NCI-H510A treated with DMSO at 0.1 percent for 48 hours (cell line): Measurements from ENCODE around the gene EYS.

Source experiments
- DNase-seq: peaks from one replicate; lab custom pipeline; 2025; lab: John Stamatoyannopoulos, UW

Gene EYS

DNA sequence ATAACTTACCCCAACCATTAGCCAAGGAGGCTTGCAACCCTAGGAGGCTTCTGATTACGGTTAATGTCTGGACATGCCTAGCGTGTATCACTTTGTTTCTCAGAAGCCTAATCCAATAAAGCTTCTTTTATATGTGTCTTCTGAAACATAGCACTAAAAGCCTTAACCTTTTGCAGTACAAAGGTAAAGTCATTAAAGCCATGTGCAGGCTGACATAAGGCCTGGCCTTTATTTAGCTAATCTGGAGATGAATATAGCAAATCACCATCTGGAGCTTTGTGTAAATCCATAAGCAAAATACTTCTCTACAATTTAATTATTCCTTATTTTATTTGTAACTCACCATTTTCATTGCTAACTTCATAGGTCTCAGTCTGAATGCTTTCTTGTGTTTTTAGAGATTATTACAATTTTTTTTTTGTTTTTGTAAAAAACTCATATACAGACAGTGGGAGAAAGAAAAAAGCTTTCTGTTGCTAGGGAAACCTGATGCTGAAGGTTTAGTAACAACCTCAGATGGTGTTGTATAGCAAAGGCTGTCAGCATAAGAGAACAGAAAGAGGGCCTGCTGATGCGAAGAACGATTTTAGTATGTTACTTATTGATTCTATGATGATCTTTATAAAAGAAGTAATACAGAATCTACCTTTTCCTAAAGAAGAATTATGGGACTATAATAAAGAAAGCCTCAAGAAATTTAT is at the start of gene EYS:
Gene EYS, minus strand, starts transcription at position 101 of the 701 bp plus-strand sequence. CDS start 211,816 bp downstream, outside the sequence.
- DNase-seq = no peak

DNA sequence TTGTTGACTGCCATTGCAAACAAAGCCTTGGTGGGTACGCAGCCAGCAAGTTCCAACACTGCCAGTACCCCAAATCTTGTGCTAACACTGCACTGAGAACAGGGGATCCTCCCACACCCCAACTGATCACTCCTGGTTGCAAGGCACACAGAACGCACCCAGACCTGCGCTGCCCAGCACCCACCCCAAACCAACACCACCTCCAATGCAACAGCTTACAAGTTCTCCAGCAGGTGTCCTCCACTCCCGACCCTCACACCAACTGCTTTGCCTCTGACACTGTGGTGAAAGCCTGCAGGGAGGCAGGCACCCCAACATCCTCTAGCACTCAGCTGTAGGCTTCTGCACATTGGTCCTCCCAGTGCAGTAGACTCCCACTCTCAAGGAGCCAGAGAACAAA is 39.3 kb upstream of the EYS start:
- no peak for DNase-seq

DNA sequence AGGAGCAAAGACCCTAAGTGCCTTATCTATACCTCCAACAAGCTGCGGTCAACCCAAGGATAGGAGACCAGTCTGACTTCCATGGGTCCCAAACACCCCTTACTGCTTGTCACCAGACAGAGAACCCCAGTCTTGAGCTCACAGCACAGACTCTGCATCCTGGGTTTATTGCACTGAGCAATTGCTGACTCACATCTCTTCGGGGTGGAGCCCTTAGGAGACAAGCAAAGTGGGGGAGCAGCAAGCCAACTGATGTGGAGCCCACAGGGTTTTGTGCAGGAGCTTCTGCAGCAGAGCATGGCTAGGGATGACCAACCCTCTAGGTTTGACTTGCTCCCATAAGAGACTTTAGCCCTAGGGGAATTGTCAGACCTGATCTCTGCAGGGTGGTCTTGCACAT is 38.6 kb upstream of the EYS start:
- DNase-seq = no peak

DNA sequence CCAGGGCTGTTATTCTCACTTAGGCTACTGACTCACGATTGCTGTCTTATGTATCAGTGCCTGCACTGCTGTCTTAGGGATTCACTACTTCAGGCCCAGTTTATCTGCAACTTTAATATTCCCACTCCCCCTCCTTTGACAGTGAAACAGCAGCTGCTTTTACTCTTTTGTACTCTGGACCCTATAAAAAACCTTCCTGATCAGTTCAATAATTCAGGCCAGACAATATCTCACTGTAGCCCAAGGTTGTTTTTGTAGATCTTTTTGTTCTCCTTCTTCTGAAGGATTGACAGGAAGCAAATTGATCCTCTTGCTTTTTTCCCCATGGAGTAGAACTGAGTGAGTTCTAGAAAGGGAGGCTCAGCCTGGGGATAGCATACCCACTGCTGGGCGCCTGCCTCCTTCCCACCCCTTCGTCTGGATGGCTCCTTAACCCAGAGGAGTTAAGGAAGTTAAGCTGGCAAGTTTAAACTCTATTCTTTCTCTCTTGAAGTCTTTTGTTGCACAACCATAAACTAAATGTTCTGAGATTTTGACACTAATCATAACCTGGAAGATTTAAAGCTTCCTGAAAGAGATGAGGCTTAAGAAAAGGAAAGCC is 22.0 kb upstream of the EYS start:
- no peak for DNase-seq

DNA sequence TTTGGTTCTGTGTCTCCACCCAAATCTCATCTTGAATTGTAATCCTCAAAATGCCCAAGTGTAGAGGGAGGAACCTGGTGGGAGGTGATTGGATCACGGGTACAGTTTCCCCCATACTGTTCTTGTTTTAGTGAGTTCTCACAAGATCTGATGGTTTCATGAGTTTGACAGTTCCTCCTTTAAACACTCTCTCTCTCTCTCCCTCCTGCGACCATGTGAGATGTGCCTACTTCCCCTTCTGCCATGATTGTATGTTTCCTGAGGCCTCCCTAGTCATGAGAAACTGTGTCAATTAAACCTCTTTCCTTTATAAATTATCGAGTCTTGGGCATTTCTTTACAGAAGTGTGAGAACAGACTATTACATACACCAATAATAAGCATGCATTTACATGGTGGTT is 12.1 kb upstream of the EYS start:
- DNase-seq = no peak

DNA sequence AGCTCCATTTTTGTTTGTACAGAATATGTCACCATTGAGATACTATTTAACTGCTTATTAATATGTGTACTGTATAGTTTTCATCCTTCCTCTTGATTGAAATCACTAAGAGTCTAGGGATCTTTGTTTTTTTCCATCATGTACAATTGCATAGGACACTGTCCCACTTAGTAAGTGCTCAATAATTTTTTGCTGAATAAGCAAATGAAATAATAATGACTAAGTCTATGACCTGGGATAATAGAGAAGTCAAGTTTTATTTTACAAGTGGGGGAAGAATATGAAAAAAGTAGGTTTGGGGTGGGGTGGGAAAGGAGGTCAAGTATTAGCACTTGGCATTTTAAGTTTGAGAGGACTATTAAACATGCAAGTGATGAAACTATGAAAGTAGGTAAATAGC is 4.5 kb upstream of the EYS start:
- DNase-seq = no peak

DNA sequence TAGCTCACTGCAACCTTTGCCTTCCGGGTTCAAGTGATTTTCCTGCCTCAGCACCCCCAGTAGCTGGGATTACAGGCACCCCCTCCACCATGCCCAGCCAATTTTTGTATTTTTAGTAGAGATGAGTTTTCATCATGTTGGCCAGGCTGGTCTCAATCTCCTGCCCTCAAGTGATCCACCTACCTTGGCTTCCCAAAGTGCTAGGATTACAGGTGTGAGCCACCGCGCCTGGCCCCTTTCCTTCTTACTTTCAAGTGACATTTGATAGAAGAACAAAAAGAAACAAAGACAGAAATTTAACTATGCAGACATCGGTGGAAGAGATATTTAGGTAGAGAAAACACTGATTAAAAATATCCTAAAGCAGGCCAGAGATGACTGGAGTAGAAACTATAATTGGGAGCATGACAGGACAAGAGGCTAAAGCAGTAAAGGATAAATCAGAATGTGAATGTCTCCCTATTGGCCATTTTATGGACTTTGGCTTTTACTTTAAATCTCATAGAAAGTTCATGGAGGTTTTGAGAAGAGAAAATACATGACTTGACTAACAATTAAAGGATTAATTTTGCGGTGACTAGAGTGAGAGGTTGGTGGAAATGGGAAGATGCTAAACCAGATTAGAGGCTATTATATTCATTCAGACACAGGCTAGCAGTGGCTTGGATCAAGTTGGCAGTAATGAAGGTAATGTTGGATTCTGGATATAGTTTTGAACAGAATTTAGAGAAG is 2.2 kb upstream of the EYS start:
- no peak for DNase-seq

DNA sequence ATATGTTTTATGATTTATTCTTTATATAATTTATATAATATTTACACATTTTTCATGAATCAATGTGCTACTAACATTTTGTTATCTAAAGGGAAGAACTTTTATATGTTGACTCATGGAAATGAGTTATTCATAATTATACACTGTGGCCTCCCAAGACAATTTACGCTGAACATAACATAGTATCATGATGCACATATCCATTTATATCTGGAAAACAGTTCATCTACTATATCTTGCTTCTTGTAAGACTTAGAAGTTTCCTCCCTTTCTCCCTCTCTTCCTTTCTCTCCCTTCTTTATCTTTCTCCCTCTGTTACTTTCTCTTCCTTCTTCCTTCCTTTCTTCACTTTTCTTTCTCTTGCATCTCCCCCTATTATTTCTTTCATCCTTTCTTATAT is 1.1 kb upstream of the EYS start:
- DNase-seq = no peak

DNA sequence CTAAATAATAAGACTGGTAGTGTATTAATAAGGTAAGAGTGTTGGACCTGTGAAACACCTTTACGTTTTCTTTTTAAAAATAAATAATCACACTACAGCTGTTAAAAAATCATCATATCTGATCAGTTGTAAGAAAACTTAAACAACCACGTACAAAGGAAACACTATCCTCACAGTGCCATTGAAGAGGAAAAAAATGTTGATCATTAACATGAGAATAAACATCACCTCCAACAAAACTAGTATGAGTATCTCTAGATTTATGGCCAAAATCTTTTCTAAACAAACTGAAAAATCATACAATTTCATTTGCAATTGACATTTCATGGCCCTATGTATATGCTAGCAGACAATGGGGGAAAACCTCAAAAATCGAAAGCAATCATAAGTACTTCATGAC is 590 bp downstream of the EYS start:
- DNase-seq = no peak

DNA sequence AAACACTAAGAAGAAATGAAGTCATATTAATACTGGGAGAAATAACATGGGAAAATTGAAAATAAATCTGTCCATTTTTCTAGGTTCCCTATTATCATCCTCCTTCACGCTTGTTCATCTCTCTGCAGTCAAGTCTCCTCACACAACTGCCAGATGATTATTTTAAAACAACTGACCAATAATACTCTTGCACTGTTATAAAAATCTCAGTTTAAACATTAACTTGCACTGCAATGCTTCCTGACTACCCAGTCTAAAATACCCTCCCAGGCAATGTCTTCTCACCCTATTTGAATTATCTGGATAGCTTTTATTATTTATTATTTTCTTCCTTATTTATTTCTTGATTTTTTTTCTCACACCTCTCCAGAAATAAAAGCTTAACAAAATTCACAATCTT is 5.7 kb downstream of the EYS start:
- DNase-seq = no peak

DNA sequence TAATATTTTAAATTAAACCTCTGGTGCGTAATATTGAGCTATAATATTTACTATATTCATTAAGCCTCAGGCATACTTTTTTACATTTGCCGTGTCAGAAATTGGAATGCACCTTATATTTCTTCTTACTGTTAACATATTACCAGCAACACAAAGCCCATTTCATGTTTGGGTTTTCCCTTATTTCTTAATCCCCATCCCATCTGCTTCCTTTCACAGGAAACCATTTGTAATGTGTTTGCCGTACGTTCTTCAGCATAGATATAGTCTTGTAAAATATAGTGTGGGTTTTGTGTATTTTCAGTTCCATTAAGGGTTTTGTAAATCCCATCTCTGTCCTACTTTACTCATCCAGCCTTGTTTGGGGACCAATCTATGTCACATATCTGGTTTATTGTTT is 6.5 kb downstream of the EYS start:
- DNase-seq = no peak

DNA sequence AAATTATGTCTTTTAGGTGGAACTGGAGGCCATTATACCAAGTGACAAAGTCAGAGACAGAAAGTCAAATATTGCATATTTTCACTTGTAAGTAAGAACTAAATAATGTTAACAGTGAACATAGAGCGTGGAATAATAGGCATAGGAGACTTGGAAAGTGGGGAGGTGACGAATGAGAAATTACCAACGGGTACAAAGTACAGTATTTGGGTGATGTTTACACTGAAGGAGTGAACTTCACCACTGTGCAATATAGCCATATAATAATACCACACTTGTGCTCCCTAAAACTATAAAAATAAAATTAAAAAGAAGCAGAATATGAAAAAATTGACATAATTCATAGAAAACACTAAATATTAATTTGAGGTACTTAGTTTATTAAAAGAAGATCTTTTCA is 14.9 kb downstream of the EYS start:
- no peak for DNase-seq

DNA sequence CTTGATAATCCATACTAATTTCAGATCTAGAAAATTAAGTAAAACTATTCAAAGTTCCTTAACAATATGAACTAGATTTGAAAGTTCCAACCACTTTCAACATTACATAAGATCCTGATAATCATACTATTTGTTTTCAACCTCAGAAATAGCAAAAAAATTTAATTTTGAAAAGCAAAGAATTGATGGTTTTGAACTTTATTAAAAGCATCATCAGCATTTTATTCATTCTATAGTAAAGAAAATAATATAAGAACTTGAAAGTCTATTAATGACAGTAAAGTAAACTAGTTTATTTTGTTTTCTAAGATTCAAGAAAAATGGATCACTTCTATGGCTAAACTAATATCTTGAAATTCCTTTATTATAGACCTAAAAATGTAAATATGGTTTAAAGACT is 26.8 kb downstream of the EYS start:
- no peak for DNase-seq

DNA sequence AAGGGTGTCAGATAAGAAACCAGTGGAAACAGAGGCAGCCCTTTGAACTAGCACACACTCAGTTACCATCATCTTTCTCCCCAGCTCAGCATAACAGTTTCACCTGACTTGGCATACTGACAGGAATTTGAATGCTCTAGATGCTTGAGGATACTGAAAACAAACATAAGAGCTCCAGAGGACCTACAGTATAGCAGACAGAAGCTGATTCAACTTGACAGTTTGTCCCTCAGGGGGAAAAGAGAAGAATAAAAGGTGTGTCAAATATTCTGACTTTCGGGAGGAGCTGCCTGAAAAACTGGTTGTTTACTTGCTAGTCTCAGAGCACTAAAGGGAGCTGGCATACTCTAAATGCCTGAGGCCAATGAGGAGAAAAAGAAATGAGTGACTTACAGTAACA is 35.1 kb downstream of the EYS start:
- DNase-seq = no peak

DNA sequence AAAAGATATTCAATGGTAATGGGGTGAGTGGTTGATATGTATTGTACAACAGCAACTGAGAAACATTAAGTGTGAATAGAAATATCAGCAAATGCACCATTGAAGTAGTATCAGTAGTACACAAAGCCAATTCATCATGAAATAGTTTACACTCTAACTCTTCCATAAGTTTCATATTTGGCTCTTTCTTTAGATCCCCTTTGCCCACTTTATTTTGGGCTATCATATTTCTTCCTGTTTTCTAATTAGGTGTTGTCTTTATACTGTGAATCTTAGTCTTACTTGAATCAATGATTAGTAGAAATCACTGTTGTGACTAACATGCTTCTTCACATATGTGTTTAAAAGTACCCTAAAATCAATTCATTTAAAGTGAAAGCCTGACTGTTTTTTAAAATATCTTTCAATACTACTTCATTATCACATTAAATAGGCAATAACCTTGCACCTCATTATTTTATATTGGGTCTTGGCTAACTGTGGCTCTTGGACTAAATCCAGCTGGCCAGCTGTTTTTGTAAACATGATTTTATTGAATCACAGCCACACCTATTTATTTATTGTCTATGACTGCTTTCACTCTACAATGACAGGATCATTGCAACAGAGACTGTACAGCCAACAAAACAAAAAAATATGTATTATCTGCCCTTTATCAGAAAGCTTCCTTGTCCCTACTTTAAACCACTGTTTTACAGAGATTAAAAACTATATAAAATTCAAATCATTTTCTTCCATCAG is 38.9 kb downstream of the EYS start:
- DNase-seq = no peak

DNA sequence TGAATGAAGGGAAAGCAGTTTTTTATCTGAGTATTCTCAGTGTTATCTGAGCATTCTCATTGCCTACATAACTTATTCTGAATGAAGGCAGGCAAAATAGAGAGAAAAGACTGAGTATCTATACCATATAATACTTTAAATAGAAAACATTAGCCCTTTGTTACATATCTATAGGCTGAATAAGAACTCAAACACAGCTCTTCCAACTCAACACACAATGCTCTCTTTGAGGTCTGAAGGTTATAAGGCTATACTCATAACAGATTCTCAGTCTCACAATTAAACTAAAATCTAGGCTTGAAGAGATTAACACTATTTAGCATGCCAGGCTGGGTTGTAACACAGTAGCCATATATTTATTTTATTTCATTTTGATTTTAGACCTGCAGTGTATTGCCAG is 56.9 kb downstream of the EYS start:
- no peak for DNase-seq

DNA sequence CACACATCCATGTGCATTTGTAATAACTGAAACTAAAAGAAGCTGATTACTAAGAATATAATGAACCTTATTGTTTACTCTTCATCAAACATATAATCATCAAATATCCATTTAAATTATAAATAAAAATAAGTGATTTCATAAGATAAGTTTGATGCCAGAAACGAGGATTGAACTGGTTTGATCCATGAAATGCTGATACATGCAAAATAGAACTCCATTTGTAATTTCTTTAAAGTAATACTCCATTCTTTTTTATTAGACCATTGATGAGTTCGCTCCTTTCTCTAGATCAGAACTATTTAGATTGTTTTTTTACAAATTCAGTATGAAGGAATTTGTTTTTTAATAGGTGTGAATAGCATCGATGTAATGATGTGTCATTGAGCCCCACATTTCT is 57.6 kb downstream of the EYS start:
- no peak for DNase-seq

DNA sequence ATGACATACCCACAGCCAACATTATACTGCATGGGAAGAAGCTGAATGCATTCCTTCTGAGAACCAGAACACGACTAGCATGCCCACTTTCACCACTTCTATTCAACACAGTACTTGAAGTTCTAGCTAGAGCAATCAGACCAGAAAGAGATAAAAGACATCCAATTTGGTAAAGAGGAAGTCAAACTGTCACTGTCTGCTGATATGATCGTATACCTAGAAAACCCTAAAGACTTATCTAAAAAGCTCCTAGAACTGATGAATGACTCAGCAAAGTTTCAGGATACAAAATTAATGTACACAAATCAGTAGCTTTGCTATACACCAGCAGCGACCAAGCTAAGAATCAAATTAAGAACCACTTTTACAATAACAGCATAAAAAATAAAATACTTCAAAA is 60.5 kb downstream of the EYS start:
- no peak for DNase-seq

DNA sequence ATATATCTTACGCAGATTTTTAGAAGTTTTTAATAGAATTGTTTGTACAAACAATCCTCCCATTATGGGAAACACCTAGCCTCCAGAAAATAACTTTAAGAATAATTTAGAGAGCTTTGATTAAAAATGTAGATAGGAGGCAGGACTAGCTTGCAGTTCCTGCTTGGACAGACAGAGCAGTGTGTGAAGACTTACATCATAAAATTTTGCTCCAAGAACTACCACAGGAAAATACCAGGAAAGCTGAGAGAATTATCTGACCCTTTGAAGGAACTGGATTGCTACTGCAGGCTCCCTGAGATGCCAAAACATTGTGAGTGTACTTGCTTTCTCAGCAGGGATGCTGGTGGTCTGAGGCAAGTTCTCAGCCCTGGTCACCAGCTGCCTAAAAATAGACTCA is 64.2 kb downstream of the EYS start:
- no peak for DNase-seq

DNA sequence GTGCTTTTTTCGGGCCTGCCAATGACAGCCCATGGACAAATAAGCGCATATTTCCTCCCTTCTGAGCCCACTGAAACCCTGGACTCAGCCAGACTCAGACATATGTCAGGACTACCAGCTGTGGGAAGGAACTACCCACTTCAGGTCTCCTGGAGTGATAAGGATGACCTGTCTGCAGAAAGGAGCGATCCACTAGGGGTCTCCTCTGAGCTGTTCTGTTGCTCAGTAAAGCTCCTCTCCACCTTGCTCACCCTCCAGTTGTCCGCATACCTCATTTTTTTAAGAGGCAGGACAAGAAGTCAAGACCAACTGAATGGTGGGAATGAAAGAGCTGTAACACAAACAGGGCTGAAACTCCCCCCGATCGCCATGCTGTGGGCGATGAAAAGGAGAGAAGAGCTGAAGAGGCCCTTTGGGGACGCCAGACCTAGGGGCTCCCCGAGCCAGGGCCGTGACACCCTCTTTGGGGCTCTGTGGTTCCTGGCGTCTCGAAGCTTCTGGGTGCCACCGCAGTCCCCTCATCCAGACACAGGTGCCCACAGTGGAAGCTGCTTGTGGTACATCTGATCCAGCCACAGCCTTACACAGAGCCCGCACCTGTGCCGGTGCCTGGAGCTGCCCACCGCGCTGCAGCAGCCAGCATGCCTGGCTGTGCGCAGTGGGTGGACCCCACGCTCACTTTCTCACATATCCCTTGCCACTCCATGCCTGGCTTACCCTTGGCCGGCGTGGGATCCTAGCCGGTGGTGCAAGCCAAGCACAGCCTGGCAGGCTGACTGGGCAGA is 68.8 kb downstream of the EYS start:
- DNase-seq = peak; percentile 13

DNA sequence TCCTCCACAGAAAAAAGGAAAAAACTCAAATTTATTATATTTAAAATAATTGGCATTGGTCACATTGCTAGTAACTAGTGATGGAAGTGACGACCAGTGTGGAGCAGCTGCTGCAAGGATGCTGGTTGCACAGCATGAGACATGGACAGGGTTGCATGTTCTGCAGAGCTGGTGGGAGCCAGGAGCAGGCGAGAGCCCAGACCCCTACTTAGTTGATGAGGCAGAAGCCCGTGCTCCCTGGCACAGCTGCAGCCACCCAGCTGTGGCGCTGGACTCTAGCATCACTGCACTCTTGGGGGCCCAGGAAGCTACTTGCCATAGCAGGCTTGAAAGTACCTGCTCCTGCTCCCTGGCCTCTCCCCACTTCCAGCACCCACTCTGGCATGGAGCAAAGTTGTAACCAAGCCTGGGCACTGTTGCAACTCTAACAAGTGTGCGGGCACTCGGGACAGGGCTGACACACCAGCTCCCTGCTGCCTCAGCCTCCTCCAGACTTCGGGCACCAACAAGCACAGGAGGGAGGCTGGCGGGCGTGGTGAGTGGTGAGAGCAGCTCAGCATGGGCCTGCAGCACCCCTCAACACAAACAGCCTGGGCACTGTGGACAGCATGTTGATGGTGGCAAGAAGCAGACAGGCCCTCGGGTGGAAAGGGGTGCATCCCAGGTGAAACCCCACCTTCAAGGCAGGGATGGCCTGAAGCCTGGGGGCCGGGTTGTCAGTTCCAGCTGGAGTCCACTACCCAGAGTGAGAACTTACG is 69.6 kb downstream of the EYS start:
- no peak for DNase-seq
